Tibial artery (tissue), 4 donors: Measurements from ENCODE around the gene WBP2NL.

Experiments
- DNase-seq, 2 donors: peaks; one replicate each; pipeline ENCODE4 v3.0.0-alpha.2; 2019
- H3K27ac ChIP-seq, 2 donors: fragments of 200-600 bp; sonication (generic) in 1 of 2; 1 replicate in 1 of 2; 2 replicates in 1 of 2; pipeline ENCODE4 v1.5.1; 2018 to 2019; ENCODE audit warnings: mild to moderate bottlenecking in 1 of 2
- H3K27me3 ChIP-seq, 2 donors: fragments of 200-600 bp; sonication (generic) in 1 of 2; one replicate each; pipeline versions ENCODE4 v1.5.1 to v1.6.0; 2016 to 2019
- H3K36me3 ChIP-seq, 3 donors: fragments of 200-600 bp; sonication (generic) in 2 of 3; one replicate each; pipeline ENCODE4 v1.5.1; 2016 to 2019; ENCODE audit warnings: mild to moderate bottlenecking in 2 of 3
- H3K4me1 ChIP-seq, 4 donors: fragments of 200-600 bp; sonication (generic) in 2 of 4; 1 replicate in 3 of 4; 2 replicates in 1 of 4; pipeline ENCODE4 v1.5.1; 2016 to 2019
- H3K4me3 ChIP-seq, 2 donors: fragments of 200-600 bp; sonication (generic) in 1 of 2; 1 replicate in 1 of 2; 2 replicates in 1 of 2; pipeline ENCODE4 v1.5.1; 2018 to 2019; ENCODE audit warnings: mild to moderate bottlenecking in 2 of 2
- H3K9me3 ChIP-seq, 3 donors: fragments of 200-600 bp; sonication (generic) in 1 of 3; one replicate each; pipeline ENCODE4 v1.5.1; 2016 to 2019
- CTCF ChIP-seq, 2 experiments: fragments of 200-600 bp in 1 of 2; fragments of 450-650 bp in 1 of 2; IDR thresholded peaks; one replicate each; pipeline ENCODE4 v1.5.1; 2017 to 2019; ENCODE audit warnings: antibody characterized with exemption in 2 of 2, mild to moderate bottlenecking in 1 of 2, moderate library complexity in 1 of 2
- intact Hi-C: fragments of 100-400 bp; cut with DNase I; formaldehyde crosslinking; loops from one replicate; pipeline ENCODE4 v1.15.0; 2023; ENCODE audit warnings: low total_unique reads

The WBP2NL gene

DNA sequence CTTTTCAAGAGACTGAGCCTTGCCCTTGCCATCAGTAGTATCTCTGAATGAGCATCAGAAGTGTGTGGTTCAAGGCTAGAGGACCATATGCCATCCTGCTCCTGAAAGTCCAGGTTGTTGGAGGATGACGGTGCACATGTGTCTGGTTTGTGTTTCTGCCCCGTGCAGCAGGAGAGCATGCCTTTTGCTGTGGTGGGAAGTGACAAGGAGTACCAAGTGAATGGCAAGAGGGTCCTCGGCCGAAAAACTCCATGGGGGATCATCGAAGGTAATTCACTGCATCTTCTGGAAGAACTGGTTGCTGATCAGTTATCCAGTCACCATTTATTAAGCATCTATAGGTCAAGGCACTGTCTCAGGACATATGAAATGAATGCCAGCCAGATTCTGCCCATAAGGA, 6.1 kb upstream of the WBP2NL start:
- Histone ChIP-seq H3K27ac (no peak overlapping the region), H3K9me3 (no peaks in the 10 kb centered on the region), H3K4me1 (no peaks in the 10 kb centered on the region), H3K27me3 (peaks cover 0 to 17% of the 10 kb centered on the region in 2 donors), H3K36me3 (no peaks in the 10 kb centered on the region), H3K4me3 (no peak overlapping the region)
- DNase-seq: peak in 1 of 2 donors; percentile 29
- no peak for TF ChIP-seq CTCF (IDR thresholded peaks at IDR 0.05)
- intact Hi-C loops: no loop called here

DNA sequence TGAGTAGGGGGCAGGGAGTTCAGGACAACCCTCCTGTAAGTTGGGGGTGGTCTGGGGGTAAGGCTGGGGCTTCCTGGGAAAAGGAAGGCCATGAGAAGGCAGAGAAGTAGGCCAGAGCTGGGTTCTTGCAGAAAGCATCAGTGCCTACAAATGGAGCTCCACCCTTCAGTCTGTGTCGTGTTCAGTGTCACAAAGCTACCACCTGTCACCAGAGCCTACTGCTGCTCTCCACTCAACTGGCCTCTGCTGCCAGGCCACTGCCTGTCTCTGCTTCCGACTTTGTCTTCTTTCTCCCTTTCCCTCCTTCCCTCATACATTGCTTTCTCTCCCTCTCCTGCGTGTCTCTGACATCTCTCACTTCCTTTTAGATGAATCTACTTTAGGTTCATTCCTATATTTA, 3.4 kb upstream of the WBP2NL start:
- TF ChIP-seq CTCF (IDR thresholded peaks at IDR 0.05): no peak
- no peaks in the 10 kb centered on the region for H3K36me3 ChIP-seq
- H3K4me3 ChIP-seq: no peak overlapping the region
- peak in 1 of 2 donors; percentile 31 for DNase-seq
- no peak overlapping the region for H3K27ac ChIP-seq
- H3K27me3 ChIP-seq: peaks cover 0 to 35% of the 10 kb centered on the region in 2 donors
- H3K4me1 ChIP-seq: peaks cover 0 to 8% (median 0%) of the 10 kb centered on the region in 4 donors
- intact Hi-C loops: no loop called here
- H3K9me3 ChIP-seq: no peaks in the 10 kb centered on the region

GRCh38 chr22:41996826-41997225, 1.8 kb upstream of the WBP2NL start:
- Histone ChIP-seq H3K4me3 (no peak overlapping the region), H3K4me1 (peaks cover 0 to 8% (median 0%) of the 10 kb centered on the region in 4 donors), H3K36me3 (no peaks in the 10 kb centered on the region), H3K27me3 (peaks cover 0 to 38% of the 10 kb centered on the region in 2 donors), H3K9me3 (no peaks in the 10 kb centered on the region), H3K27ac (no peak overlapping the region)
- intact Hi-C loops: no loop called here
- no peak for TF ChIP-seq CTCF (IDR thresholded peaks at IDR 0.05)
- peak in 1 of 2 donors; percentile 48 for DNase-seq

DNA sequence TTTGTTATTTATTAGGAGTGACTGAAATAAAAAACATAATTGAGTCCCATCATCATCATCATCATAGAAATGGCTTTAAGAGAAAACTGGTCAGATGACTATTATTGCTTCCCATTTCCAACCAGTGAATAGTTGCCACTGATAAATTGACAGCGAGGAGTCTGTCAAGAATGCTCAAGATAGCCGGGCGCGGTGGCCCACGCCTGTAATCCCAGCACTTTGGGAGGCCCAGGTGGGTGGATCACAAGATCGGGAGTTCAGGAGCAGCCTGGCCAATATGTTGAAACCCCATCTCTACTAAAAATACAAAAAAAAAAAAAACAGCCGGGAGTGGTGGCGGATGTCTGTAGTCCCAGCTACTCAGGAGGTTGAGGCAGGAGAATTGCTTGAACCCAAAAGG, 1.9 kb downstream of the WBP2NL start:
- intact Hi-C loops: no loop called here
- no peak for DNase-seq
- Histone ChIP-seq H3K4me1 (peaks cover 0 to 8% (median 0%) of the 10 kb centered on the region in 4 donors), H3K36me3 (no peaks in the 10 kb centered on the region), H3K4me3 (no peak overlapping the region), H3K9me3 (no peaks in the 10 kb centered on the region), H3K27me3 (peaks cover 0 to 38% of the 10 kb centered on the region in 2 donors), H3K27ac (no peak overlapping the region)
- no peak for TF ChIP-seq CTCF (IDR thresholded peaks at IDR 0.05)

DNA sequence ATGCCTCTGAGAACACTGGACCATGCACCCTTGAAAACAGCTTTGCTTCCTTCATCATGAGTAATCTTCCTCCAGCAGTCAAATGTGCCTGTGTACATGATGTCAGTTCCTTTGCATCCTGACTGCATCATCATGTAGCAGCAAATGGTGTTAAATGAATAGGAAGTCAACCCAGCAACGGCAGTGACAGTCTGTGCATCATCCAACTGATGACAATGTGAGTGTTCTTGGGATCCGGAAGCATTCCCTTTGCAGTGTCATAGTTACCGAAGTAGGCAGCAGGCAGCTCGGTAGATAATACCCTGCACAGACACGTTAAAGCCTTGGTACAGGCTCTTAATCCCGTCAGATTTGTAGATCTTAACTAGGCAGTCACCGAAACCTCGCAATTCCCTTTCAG, 2.5 kb downstream of the WBP2NL start:
- Histone ChIP-seq H3K27ac (no peak overlapping the region), H3K36me3 (no peaks in the 10 kb centered on the region), H3K27me3 (peaks cover 0 to 38% of the 10 kb centered on the region in 2 donors), H3K9me3 (no peaks in the 10 kb centered on the region), H3K4me3 (no peak overlapping the region), H3K4me1 (peaks cover 0 to 8% (median 0%) of the 10 kb centered on the region in 4 donors)
- TF ChIP-seq CTCF (IDR thresholded peaks at IDR 0.05): no peak
- intact Hi-C loops: no loop called here
- no peak for DNase-seq

DNA sequence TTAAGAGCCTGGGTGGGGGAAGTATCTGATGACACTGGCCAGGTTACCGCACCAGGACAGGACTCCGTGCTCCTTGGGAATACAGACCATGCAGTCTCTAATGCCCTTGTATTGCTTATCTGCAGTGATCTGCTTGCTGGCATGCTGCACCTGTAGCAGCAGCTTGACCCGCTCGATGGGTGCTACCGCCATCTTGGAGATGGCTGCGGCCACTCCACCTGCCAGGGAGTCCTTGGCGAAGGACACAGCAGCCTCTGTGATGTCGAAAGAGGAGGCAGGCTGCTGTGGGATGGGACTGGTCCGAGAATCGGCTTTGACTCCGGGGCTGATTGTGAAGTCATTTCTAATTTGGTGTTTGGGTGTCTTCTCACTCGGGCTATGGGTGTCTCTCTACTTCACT, 3.1 kb downstream of the WBP2NL start:
- Histone ChIP-seq H3K9me3 (no peaks in the 10 kb centered on the region), H3K36me3 (no peaks in the 10 kb centered on the region), H3K27me3 (peaks cover 0 to 36% of the 10 kb centered on the region in 2 donors), H3K4me3 (no peak overlapping the region), H3K4me1 (peaks cover 0 to 8% (median 0%) of the 10 kb centered on the region in 4 donors), H3K27ac (no peak overlapping the region)
- no peak for TF ChIP-seq CTCF (IDR thresholded peaks at IDR 0.05)
- DNase-seq: no peak
- intact Hi-C loops: no loop called here
